NCI-H2081 (cell line): ENCODE data around the gene LRP8.

Experiments
- DNase-seq, 2 experiments: peaks; one replicate each; lab custom pipeline; 2025; lab: John Stamatoyannopoulos, UW

LRP8 gene

DNA sequence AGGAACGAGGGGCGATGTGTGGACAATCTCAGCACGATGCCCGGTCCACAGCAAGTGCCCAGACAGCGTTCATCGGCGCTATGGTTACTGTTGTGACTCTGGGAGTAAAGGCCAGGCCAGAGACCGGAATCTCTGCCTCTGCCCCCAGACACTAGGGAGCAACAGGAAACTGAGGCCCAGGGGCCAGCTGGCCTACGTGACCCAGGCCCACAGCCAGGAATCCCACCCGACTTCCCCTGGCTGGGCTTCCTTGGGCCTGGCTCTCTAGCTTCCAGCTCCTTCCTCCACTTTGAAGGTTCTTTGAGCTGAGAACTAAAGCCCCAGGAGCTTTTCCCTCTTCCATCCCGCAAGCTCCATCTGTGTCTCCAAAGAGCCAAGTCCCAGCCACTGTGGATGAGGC is 4.6 kb downstream of the LRP8 start:
- DNase-seq: no peak

- no peak for DNase-seq
Measured at GRCh38 chr1:53321776-53322602, 5.9 kb downstream of the LRP8 start.

- DNase-seq: no peak
Measured at GRCh38 chr1:53321366-53321765, 6.5 kb downstream of the LRP8 start.

DNA sequence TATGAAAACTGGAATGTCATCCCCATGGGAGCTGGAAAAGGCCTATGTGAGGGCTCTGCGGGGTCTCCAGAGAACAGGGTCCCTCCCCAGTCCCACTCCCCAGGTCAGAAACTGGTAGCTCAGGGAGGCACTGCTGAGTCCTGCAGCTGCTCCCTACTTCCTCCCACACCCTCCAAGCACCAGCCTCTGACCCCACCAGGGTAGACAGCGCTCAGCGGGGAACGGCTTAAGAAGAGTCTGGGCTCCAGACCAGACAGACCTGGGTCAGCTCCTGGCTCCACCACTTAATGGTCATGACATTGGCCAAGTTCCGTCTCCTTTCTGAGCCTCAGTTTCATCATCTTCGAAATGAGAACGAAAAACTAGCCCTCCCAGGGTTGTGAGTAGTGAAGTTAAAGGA is 7.2 kb downstream of the LRP8 start:
- DNase-seq: no peak

- DNase-seq: peak; percentile 47 to 64
Measured at GRCh38 chr1:53319296-53320101, 8.4 kb downstream of the LRP8 start.

GRCh38 chr1:53317646-53318539 is 10.0 kb downstream of the LRP8 start:
- DNase-seq: no peak

- DNase-seq: peak; percentile 40 to 58
Measured at GRCh38 chr1:53316766-53317581, 10.9 kb downstream of the LRP8 start.

DNA sequence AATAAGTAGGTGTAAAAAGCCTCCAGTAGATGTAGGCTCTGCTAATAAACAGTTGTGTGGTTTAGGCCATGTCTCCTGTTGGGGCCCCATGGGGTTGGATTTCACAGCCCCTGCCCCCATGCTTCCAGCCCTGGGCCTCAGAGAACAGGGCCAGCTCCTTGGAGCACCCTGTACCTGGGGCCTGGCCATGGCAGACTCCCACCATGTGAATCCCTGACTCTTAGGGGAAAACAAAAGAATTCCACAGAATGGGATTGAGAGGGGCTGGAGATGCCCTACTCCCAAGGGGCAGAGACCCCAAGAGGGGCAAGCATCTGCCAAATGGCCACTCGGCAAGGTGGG is 11.5 kb downstream of the LRP8 start:
- no peak for DNase-seq

- peak in 1 of 2 experiments; percentile 19 for DNase-seq
Measured at GRCh38 chr1:53315456-53316423, 12.1 kb downstream of the LRP8 start.

DNA sequence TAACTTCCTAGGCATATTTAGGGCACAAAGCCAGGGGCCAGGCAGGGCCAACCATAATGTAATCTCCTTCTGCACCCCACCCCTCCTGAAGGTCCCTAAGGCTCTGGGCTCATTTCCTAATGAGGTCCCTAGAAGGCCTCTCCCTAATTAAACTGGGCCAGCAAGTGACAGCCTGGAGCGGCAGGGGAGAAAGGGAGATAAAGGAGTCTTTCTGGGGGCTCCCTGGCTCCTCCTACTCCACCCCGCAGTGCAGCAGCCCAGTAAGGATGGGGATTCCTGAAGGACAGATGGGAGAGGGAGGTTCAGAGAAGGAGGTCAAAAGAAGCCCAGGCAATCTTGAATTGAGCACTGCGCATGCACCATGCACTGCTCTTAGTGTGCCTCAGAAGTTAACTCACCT is 12.8 kb downstream of the LRP8 start:
- no peak for DNase-seq

- DNase-seq: no peak
Measured at GRCh38 chr1:53314606-53315005, 13.3 kb downstream of the LRP8 start.

- DNase-seq: no peak
Measured at GRCh38 chr1:53314096-53314495, 13.8 kb downstream of the LRP8 start.

DNA sequence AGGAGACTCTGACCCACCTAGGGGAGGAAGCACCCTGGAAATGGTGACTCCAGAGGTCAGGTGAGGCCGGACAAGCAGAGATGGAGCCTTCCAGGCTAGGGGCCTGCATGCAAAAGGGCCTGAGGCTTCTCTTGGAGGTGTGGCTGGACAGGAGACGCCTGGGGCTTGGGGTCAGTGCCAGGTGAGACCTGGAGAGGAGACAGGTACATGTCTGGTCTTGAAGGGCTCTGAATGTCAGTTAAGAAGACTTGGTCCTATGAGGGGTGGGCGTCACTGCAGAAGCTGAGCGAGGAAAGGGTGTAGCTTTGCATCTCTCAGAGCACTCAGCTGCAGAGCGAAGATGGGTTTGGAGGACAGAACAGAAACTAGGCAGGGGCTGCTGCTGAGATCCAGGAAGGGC is 14.3 kb downstream of the LRP8 start:
- no peak for DNase-seq

DNA sequence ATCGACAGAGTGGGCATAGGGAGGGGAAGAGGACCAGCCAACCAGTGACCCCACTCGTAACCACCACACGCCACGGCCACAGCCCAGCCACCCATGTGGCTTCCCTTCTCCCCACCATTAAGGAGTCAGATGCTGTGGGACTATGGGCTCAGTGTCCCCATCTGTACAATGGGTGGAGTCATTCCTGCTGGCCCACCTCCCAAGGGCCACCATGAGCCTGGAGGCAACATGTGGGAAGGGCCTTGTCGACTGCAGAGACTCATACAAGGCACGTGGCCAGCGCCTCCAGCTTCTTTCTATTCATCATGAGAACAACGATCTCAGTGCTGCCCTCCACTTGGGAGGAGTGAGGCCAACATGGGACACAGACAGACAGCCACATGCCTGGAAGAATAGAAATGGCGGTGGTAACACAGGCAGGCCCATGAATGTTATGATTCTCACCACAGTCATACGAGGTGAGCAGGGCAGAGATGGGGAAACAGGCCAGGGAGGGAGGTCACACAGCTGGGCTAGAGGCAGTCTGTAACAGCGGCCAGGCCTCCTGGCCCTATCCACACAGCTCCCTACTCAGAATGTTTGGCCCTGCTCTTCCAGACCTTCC is 16.1 kb downstream of the LRP8 start:
- no peak for DNase-seq

GRCh38 chr1:53310847-53311681 is 16.8 kb downstream of the LRP8 start:
- no peak for DNase-seq

GRCh38 chr1:53309802-53310201 is 18.1 kb downstream of the LRP8 start:
- DNase-seq: no peak

GRCh38 chr1:53308506-53308905 is 19.4 kb downstream of the LRP8 start:
- no peak for DNase-seq

- no peak for DNase-seq
Measured at GRCh38 chr1:53307037-53307436, 20.8 kb downstream of the LRP8 start.

DNA sequence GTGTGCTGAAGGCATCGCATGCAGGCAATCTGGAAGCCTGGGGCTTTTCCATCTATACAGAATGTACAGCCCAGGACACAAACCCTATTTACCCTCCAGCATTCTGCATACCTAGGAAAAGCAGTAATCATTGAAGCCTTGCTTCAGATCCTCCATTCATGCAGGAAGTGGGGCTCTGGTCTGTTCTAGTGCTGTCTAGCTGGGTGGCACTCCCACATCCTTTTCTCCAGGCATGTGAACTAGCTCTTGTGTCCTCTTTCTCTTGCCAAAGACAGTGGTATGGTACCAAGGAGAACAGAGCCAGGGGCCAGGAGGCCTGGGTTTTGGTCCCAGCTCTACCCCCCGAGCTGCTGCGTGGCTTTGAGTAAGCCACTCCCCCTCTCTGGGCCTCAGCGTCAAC is 21.7 kb downstream of the LRP8 start:
- DNase-seq: no peak
